Measurements from ENCODE around the gene SERPINE2.
"Not testable (repeated sequence)": the region's sequence is repeated elsewhere in the genome, so short reads cannot be mapped to it uniquely, and the experiment has no call there.

Gene SERPINE2

DNA sequence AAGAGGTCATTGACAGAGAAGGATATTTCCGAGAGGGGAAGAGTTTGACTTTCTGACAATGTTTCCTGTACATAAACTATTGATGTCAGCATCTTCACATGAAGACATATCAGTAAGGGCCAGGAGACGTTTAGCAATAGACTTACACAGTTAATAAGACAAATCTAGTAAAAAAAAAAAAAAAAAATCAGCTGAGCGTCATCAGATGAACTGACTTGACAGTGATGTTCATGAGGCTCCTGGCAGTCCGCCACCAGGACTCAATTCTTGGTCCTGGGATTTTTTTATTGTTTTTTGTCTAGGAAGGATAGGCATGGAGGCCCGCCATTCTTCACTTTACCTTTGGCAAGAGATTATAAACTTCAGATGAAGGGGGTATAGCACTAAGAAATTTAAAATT, 67.4 kb downstream of the SERPINE2 start:
- DNase-seq, result no peak

DNA sequence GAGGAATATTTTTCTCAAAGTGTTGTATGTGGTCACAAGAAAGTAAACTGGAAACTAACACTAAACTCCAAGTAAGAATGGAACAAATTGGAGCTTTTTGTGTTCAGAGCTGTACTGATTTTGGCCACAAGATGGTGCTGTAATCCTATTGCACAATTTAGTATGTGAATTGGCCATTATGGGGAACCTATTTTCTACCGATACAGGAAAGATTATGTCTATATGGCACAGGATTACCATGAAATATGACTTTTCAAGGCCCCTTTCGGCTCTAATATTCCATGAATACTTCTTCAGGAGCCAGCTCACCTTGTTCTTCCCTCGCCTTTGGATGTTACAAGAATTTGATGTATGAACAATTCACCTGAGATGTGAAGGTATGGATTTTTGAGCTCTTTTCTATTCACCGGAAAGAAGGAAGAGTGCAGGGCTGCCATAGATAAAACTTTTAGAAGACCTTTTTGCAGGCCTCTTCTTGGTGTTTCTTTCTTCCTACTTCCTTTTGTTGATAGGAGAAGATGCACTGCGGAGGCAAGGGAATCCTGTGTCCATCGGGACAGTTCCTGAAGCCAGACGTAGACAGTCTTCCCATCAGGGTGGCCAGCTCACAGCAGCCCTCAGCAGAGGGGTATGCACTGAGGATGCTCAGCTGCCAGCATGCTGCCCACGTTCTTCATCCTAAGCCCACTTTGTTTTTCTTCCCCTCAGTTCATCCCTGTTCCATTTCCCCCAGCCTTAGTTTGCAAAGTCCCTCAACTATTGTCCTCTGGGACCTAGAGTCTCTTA, 68.5 kb downstream of the SERPINE2 start:
- DNase-seq, result peak; percentile 23

DNA sequence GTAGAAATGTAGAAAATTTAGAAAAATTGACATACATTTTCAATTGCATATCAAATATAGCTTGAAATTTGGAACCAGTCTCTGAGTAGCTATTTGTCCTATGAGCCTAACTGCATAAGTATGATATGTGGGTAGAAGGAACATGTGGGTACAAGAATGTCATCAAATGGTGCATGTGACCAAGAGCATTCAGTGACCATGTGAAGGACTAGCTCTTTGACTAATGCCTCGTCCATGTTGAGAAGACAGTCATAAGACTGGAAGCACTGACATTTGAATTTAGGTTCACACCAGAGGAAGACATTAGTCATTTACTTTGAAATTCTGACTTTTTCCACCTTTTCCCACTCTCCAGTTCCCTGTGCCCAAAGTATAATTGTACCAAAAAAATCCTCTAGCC, 69.2 kb downstream of the SERPINE2 start:
- DNase-seq, result no peak

DNA sequence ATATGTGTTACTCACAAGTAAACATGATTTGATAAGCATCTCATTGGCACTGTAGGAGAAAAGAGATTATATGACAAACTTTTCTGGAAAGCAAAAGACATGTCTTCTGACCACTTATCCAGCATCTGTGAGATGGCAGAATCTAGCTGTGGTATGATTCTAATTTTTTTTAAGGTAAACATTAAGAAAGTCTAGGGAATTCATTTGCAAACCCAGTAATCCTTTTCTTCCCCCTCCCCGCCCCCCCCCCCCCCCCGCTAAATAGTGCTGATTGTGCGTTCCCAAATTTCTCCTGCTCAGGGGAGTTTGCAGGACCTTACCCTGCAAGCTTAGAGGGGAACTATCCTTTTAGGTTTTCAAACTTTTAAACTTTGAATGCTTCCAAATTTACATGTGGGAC, 69.8 kb downstream of the SERPINE2 start:
- DNase-seq, result no peak

DNA sequence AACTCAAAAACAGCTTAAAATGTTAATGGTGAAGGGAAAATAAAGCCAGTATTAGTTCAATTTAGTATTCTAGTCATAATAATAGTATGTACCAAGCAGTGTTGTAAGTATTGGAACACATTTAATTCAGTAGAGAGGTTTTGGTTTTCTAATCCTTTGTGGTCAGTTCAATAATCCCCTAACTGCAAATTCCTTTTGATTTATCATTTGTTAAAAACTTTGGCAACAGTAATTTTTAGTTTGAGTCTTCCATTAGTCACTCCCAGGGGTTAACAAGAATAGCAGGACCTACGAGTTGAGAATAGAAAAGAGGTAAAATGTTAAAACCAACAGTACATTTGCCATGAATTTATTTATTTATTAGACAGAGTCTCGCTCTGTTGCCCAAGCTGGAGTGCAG, 71.1 kb downstream of the SERPINE2 start:
- no peak for DNase-seq

DNA sequence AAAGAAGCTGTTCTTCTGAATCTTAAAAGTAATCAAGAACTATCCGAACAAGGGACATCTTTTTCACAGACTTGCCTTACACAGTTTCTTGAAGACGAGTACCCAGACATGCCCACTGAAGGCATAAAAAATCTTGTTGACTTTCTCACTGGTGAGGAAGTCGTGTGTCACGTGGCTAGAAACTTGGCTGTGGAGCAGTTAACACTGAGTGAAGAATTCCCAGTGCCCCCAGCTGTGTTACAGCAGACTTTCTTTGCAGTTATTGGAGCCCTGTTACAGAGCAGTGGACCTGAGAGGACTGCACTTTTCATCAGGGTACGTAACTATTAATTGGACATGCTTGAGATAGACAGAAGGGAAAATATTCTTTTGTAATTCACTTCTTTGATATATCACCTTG, 79.4 kb downstream of the SERPINE2 start:
- no peak for DNase-seq

DNA sequence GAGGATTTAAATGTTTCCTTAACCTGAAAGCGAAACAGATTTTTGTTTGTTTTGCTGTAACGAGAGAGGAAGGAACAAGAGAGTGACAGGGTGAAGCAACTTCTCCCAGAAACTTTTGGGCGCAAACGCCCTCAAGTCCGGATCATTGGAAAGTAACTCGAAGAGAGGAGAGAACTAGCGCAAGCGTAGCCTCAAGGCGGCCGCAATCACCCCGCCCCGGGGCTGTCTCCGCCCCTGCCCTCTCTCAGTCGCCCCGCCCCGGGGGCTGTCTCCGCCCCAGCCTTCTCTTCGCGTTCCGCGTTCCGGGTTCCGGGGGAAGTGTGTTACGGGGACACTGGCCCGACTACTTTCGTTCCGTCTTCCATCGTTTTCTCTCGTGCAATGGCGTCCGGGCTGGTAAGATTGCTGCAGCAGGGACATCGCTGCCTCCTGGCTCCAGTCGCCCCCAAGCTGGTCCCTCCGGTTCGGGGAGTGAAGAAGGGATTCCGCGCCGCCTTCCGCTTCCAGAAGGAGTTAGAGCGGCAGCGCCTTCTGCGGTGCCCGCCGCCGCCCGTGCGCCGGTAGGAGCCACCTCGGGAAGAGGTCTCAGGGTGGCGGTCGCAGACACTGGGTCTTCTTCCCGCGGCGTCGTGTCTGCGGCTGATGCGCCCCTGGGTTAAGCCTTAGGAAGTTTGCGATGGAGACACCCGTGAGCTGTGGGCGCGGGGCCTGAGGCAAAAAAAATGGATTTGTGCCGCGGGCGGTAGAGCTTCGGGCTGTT, 81.8 kb downstream of the SERPINE2 start, which contains the start of gene MRPL44:
Gene MRPL44, plus strand, starts transcription at position 372 of the 760 bp plus-strand sequence. Its CDS starts 10 bp downstream, at position 382.
- peak; percentile 68 for DNase-seq

DNA sequence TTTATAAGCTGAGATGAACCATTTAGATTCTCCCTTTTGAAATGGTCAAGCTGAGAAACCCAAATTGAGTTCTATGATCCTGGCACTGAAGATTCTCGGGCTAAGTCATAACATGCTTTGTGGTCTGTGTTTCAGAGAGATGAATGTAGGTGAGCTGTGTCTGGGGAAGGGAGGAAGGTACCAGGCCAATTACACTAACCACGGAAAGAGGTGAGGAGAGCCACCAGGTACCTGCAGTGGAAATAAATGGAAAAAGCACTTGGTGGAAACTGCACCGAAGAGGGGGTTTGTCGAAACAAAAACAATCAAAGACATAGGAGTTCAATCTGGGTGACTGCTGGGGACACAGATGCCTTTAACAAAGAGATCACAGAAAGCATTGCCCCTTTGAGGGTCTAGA, 82.8 kb downstream of the SERPINE2 start:
- no peak for DNase-seq

DNA sequence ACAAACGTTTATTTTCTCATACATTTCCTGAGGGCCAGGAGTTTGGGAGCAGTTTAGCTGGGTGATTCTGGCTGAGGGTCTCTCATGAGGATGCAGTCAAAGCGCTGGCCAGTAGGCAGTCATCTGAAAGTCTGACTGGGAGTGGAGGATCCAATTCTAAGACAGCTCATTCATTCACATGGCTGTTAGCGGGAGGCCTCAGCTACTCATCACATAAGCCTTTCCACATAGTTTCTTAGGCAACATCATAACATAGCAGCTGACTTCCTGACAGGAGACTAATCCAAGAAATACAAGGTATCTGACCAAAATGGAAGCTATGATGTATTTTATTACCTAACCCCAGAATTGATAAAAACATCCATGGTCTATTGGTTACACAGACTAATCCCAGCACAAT, 84.7 kb downstream of the SERPINE2 start:
- DNase-seq, result no peak

DNA sequence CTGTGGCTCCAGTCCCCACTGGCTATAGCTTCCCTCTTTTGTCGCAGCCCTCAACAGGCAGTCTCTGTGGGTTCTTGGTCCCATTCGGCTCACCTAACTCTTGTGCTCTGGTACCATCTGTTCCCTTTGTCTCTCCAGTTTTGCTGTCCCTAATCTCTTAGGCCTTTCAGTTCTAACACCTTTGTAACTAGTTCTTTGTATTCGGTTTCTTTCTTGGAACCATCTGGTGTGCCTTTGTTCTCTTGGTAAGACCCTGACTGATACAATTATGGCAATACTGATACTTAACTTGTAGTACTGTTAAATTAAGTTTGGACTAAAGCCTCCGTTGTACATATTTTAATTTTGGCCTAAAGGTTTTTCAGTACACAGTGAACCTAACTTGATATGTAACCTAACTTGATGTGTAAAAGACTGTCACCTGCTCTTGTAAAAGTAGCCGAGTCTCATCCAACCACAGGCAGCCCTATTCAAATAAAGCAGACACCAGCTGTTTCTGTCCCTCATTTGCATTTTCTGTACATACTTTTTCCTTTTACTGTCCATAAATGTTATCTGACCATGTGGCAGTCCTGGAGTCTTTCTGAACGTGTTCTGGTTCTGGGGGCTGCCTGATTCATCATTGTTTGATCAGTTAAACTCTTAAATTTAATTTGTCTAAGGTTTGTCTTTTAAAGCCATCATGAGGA, 86.7 kb downstream of the SERPINE2 start:
- DNase-seq, result peak; percentile 82

DNA sequence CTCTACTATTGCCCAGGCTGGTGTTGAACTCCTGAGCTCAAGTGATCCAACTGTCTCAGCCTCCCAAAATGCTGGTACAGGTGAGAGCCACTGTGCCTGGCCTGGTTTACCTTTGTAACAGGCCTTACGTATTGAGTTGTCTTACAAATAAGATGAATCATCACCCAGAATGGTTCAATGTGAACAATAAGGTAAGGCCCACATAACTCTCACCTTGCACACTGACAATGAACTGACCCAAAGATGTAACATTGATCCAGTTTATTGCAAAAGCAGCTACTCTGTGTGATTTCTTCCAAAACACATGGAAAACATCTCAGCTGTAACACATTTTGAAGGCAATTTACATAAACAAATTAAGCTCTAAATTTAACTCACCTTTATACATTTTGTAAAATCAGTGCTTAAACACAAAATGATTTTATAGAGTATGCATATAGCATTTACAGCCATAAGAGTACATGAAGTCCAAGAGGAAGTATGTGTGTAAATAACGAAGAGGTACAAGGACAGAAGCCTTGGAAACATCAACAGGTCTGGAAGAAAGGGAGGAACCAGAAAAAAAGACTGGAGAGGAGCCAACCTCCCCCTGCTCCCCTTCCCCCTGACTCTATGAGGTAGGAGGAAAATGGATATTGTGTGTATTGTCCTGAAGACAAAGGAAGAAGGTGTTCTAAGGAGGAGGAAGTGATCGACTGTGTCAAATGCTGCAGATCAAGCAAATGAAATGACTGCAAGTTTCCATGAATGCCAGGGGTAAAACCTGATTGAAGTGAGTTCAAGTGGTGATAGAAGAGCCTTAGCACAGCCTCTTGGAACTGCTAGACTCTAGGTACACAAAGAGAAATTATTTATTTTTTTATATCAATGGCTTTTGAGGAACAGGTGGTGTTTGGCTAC, 88.4 kb downstream of the SERPINE2 start:
- DNase-seq, result no peak

DNA sequence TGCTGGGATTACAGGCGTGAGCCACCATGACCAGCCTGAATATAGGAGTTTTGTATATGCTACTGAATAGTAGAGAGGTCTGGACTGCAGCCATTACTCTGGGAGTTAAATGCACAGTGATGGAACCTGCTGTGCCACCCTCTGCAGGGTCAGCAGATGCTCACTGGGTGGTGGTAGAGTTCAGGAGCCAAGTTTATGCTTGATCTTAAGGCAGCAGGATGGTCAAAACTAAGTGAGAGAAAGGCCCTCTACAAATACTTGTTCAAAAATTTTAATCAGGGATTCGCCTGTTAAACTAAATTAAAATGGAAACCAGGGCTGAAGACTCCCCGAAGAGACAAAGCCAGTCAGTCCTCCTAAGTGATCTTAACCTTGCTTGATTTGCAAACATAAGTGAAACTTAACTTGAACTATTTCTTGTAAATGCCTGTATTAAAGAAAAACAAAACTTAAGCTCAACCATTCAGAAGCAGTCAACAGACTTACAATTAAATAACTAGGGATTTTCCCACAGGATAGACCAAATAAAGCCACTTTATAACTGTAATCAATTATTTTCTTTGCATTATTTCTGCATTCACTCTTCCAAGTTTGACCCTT, 89.7 kb downstream of the SERPINE2 start:
- no peak for DNase-seq

DNA sequence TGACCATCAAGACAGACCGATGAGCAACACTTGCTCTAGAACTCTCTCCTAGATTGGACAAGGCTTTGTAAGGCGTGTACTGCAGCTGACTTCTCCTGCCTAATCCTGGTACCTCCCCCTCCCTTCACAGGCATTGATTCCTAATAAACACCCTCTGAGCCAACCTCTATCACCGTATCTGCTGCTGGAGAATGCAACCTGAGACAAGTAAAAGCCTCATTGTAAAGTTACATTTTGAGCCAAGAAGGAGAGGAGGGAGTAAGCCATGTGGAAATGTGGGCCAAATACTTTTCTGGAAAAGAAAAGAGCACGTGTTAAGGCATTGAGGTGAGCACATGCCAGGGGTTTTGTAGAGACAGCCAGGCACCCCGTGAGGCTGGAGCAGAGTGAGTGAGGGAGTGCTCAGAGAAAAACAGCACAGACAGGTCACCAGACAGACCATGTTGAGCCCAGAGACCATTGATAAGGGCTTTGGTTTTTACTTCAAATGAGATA, 91.3 kb downstream of the SERPINE2 start:
- no peak for DNase-seq

DNA sequence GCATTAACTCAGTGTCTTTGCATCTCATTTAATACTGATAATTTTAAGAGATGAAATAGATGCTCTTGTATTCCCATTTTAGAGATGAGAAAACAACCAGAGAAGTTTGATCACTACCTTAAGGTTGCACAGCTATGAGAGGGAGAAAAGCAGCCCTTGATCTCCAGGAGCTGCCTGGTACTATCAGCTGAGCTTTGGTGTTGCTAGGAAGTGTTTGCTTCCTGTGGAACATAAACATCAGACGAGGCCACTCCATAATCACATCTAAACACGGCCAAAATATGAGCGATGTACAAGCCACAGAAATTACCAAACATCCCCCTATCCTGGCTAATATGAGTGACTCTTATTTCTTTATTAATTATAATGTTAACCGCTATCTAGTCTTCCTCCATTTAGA, 93.3 kb downstream of the SERPINE2 start:
- DNase-seq, result no peak

DNA sequence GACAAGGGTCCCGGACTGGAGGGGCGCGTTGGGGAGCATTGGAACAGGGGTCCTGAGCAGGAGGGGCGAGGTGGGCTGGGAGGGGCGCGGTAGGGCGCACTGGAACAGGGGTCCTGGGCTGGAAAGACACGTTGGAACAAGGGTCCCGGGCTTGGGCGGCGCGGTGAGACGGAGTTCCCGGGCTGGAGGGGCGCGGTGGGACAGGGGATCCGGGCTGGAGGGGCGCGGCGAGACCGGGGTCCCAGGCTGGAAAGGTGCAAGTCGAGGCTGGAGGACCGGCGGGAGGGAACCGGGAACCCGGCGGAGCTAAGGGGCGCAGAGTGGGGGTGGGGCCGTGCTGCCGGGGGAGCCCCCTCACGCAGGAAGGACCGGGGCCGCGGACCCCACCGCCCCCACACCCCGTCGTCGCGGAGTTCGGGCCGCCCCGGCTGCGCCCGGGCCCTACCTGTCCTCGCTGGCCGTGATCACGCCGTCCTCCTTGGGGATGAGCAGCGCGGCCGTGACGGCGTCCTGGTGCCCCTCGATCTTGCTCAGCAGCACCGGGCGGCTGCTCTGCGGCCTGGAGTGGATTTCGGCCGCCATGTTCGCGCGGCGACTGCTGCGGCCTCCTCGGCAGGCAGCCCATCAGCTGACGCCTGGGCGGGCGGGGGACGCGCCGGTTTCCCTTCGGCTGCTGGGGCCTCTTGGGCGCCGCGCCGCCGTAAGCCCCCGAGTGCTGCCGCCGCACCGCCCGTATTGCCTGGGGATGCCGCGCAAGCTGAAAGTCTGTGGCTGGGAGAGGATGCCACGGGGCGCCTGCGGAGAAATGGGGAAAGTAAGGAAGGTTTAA, 94.2 kb downstream of the SERPINE2 start, which contains the start of gene WDFY1:
Gene WDFY1, minus strand, starts transcription at position 633 of the 829 bp plus-strand sequence. Its CDS starts 51 bp downstream, at position 582.
- DNase-seq, result peak; percentile 60

DNA sequence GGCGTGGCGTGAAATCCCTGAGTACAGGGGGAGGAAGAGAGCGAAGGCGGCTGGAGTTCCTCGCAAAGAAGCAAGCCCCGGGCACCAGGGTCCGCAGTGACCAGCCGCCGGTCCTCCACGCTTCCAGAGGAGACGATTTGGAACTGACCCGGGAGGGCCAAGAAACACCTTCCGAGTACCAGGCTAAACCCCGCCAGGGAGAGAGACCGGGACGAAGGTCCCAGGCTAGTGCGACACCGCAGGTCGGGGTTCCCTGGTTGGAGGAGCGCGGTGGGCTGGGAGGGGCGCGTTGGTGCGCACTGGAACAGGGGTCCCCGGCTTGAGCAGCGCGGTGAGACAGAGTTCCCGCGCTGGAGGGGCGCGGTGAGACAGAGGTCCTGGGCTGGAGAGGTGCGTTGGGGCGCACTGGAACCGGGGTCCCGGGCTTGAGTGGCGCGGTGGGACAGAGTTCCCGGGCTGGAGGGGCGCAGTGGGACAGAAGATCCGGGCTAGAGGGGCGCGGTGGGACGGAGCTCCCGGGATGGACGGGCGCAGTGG, 94.9 kb downstream of the SERPINE2 start:
- DNase-seq, result no peak

DNA sequence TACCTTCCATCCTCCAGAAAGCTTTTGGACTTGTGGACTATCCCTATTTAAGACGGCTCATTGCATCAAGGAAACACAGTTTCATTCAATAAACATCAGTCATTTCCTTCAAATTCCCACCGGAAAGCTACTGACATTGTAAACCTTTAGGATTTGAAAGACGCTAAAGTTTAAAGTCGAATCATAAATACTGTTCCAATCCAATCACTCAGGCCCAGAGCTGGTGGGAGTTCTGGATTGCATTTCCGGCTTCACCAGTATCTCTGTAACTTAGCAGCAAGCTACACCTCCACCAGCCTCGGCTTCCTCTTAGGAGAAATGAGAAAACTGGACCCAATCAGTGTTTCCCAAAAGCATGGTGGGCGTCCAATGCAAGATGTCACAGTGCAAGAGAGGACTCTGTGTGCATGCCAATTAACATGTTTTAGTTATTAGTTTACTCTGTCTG, 95.5 kb downstream of the SERPINE2 start:
- no peak for DNase-seq

DNA sequence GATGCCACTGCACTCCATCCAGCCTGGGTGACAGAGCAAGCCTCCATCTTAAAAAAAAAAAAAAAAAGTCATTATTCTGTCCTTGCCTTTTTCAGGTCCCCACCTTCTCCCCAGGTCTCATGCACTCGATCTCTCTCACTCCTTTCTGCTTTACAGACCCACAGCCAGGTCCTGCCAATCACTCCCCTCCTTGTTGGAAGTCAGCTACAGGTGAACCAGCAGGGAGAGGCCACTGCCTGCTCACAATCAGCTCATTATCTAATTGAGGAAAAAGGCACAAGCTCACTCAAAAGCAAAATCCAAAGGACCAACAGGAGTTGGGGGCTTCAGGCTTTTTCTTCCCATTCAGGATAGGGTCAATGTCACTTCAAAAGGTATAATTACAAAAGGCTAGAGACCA, 96.0 kb downstream of the SERPINE2 start:
- DNase-seq, result no peak

DNA sequence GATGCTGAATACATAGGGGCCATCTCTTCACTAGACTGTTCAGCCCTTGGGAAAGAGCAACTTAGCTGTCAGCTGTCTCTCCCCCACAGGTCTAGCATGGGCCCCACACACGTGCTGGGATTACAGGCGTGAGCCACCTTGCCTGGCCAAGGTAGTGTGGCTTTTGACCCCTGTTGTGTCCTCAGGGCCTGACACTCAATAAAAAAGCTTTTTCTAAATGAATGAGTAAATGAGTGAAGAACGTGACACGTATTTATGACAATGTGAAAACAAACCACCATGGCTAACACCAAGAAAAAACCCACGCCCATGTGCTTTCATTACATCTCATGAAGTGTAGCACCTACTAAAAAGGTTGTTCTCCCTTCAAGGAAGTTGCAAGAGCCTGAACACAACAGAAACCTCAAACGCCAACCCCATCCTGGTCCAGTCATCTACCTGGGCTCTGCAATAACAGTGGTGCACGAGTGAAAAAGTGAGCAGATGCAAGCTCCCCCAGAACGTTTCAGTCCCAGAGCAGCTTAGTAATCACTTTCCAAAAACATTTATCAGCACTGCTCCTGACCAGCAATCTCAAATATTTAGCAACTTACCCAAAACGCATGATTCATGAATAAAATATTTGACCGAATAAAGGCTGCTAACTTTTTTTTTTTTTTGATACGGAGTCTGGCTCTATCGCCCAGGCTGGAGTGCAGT, 97.4 kb downstream of the SERPINE2 start:
- DNase-seq, result no peak

DNA sequence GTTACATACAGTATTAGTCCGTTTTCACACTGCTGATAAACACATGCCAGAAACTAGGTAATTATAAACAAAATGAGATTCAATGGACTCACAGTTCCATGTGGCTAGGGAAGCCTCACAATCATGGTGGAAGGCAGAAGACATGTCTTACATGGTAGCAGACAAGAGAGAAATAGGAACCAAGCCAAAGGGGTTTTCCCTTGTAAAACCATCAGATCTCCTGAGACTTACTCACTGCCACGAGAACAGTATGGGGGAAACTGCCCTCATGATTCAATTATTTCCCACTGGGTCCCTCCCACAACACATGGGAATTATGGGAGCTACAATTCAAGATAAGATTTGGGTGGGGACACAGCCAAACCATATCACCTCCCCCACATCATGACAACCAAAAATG, 99.6 kb downstream of the SERPINE2 start:
- not testable (repeated sequence) for DNase-seq

Measured in NCI-H2171 treated with DMSO at 0.1 percent for 48 hours (cell line).